Measurements from ENCODE around the gene ZSWIM7.
A peak's percentile ranks its signal among the peaks of the same experiment; 100 is the strongest.

The ZSWIM7 gene

GRCh38 chr17:15999141-15999973 is at the start of gene ZSWIM7, which contains the start of gene TTC19:
Gene ZSWIM7 (minus strand): TSS chr17:15999704. CDS start chr17:15999594, 110 bp downstream.
Gene TTC19 (plus strand): TSS chr17:15999824. CDS start chr17:15999849, 25 bp downstream.
- peak; percentile 99 for DNase-seq (ENCODE audit: low read depth)
- H3K4me3 ChIP-seq (ENCODE audit: low read depth, low read length), result peak within 1 kb of the TSS; percentile 97
- TF ChIP-seq MAX (IDR thresholded peaks at IDR 0.05; ENCODE audit: low read depth, low read length) (peak; percentile 88), MYC (IDR thresholded peaks at IDR 0.05; ENCODE audit: low read depth, low read length) (peak; percentile 86), CTCF (IDR thresholded peaks at IDR 0.05; ENCODE audit: low read depth, low read length) (no peak), POLR2A (IDR thresholded peaks at IDR 0.05; ENCODE audit: extremely low read depth, insufficient read length) (peak; percentile 97)

GRCh38 chr17:16048811-16049449 is 49.4 kb upstream of the ZSWIM7 start:
- no peak overlapping the region for H3K4me3 ChIP-seq (ENCODE audit: low read depth, low read length)
- no peak for TF ChIP-seq MYC (IDR thresholded peaks at IDR 0.05; ENCODE audit: low read depth, low read length)
- no peak for TF ChIP-seq POLR2A (IDR thresholded peaks at IDR 0.05; ENCODE audit: extremely low read depth, insufficient read length)
- TF ChIP-seq CTCF (IDR thresholded peaks at IDR 0.05; ENCODE audit: low read depth, low read length), result no peak
- no peak for TF ChIP-seq MAX (IDR thresholded peaks at IDR 0.05; ENCODE audit: low read depth, low read length)
- DNase-seq (ENCODE audit: low read depth), result no peak

GRCh38 chr17:16046966-16047365 is 47.5 kb upstream of the ZSWIM7 start:
- TF ChIP-seq MYC (IDR thresholded peaks at IDR 0.05; ENCODE audit: low read depth, low read length) (no peak), POLR2A (IDR thresholded peaks at IDR 0.05; ENCODE audit: extremely low read depth, insufficient read length) (no peak), CTCF (IDR thresholded peaks at IDR 0.05; ENCODE audit: low read depth, low read length) (no peak), MAX (IDR thresholded peaks at IDR 0.05; ENCODE audit: low read depth, low read length) (no peak)
- DNase-seq (ENCODE audit: low read depth), result no peak

GRCh38 chr17:16044487-16044886 is 45.0 kb upstream of the ZSWIM7 start:
- TF ChIP-seq MAX (IDR thresholded peaks at IDR 0.05; ENCODE audit: low read depth, low read length) (no peak), MYC (IDR thresholded peaks at IDR 0.05; ENCODE audit: low read depth, low read length) (no peak), POLR2A (IDR thresholded peaks at IDR 0.05; ENCODE audit: extremely low read depth, insufficient read length) (no peak), CTCF (IDR thresholded peaks at IDR 0.05; ENCODE audit: low read depth, low read length) (no peak)
- H3K4me3 ChIP-seq (ENCODE audit: low read depth, low read length), result no peak overlapping the region
- no peak for DNase-seq (ENCODE audit: low read depth)

More at GRCh38 chr17:16046966-16047365, 47.5 kb upstream of the ZSWIM7 start:
- H3K4me3 ChIP-seq (ENCODE audit: low read depth, low read length), result no peak overlapping the region

- no peak for DNase-seq (ENCODE audit: low read depth)
- no peak overlapping the region for H3K4me3 ChIP-seq (ENCODE audit: low read depth, low read length)
- no peak for TF ChIP-seq MYC (IDR thresholded peaks at IDR 0.05; ENCODE audit: low read depth, low read length)
- TF ChIP-seq MAX (IDR thresholded peaks at IDR 0.05; ENCODE audit: low read depth, low read length), result no peak
- no peak for TF ChIP-seq CTCF (IDR thresholded peaks at IDR 0.05; ENCODE audit: low read depth, low read length)
- no peak for TF ChIP-seq POLR2A (IDR thresholded peaks at IDR 0.05; ENCODE audit: extremely low read depth, insufficient read length)
Observed at GRCh38 chr17:16040710-16041251, 41.3 kb upstream of the ZSWIM7 start.

Measured in NB4 (cell line).